ENCODE data around the gene CAMTA1.
A peak's percentile ranks its signal among the peaks of the same experiment; 100 is the strongest.

CAMTA1 gene

DNA sequence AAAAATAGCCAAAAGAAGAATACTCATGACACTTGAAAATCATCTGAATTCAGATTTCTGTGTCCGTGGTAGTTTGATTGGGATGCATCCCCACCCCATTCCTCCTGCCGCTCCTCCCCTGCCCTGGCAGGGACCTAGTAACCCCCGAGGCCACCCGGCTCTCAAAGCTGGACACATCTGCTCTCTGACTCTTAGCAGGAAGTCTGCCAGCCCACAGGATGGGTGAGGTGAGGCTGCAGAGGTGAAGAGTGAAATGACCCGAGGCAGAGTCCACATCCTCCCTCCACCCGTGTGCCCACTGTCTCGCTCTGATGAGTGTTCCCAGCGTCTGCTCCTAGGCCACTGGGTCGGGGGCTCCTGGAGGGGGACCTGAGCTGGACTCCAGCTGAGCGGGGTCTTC is 677.4 kb downstream of the CAMTA1 start:
- H4K20me1 ChIP-seq = no peaks in the 10 kb centered on the region; a peak in 2 of 22 replicates
- no peak for TF ChIP-seq Cebpa-rat (IDR thresholded peaks at IDR 0.05)
- no peak overlapping the region for H3K9ac ChIP-seq
- H3K27ac ChIP-seq = no peak overlapping the region
- no peak overlapping the region for H3K4me3 ChIP-seq
- H3K27me3 ChIP-seq = no peaks in the 10 kb centered on the region
- H3K9me3 ChIP-seq (replicated peaks in 1 of 11) = no peaks in the 10 kb centered on the region
- H3K36me3 ChIP-seq = no peaks in the 10 kb centered on the region
- H3K4me2 ChIP-seq = peak overlapping the region in 7 of 11 experiments; percentile 8 to 45 (median 28); a peak in 8 of 22 replicates
- peaks cover 2 to 21% (median 12%) of the 10 kb centered on the region in 10 experiments; a peak in 15 of 20 replicates for H3K4me1 ChIP-seq

DNA sequence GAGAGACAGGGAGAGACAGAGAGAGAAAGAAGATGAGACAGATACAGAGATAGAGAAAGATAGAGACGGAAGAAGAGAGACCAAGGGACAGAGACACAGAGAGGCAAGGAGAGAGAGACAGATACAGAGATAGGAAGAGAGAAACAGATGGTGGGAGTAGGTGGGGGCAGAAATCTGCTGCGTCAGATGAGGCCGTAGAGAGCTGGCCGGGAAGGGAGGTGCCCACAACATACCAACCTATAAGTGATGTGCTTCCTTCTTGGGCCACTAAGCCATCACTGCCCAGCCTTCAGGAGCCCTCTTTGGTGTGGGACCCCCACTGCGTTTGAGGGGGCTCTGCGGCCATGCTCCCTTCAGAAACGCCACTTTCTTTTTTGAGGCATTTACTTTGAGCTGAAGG is 678.3 kb downstream of the CAMTA1 start:
- no peak overlapping the region for H3K4me3 ChIP-seq
- no peak overlapping the region for H3K27ac ChIP-seq
- H3K36me3 ChIP-seq = no peaks in the 10 kb centered on the region
- no peaks in the 10 kb centered on the region for H3K27me3 ChIP-seq
- no peaks in the 10 kb centered on the region; a peak in 2 of 22 replicates for H4K20me1 ChIP-seq
- no peaks in the 10 kb centered on the region for H3K9me3 ChIP-seq (replicated peaks in 1 of 11)
- no peak for TF ChIP-seq Cebpa-rat (IDR thresholded peaks at IDR 0.05)
- peaks cover 0 to 16% (median 7%) of the 10 kb centered on the region in 10 experiments; a peak in 13 of 20 replicates for H3K4me1 ChIP-seq
- H3K4me2 ChIP-seq = no peak overlapping the region
- no peak overlapping the region for H3K9ac ChIP-seq

DNA sequence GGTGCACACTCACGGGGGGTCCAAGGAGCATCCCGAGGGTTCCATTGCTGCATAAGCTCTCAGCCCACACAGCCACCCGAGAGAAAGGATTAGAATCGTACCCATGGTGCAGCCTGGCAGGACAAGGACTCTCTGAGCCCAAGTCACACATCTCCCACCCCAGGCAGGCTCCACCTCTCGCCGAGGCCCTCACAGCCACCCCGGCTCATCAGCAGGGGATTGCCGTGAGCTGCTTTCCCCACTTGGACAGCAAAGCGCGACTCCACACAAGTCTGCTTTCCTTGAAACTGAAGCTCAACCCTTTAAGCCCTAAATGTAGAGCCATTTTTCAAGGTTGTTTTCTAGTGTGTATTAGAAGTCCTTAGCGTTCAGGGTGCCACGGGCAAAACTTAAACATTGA is 679.5 kb downstream of the CAMTA1 start:
- Histone ChIP-seq H3K4me2 (no peak overlapping the region), H3K27me3 (no peaks in the 10 kb centered on the region), H3K4me1 (peaks cover 0 to 16% (median 11%) of the 10 kb centered on the region in 10 experiments; a peak in 13 of 20 replicates), H4K20me1 (no peaks in the 10 kb centered on the region; a peak in 1 of 22 replicates), H3K4me3 (no peak overlapping the region), H3K9ac (no peak overlapping the region), H3K27ac (no peak overlapping the region), H3K36me3 (no peaks in the 10 kb centered on the region), H3K9me3 (replicated peaks in 1 of 11) (no peaks in the 10 kb centered on the region)
- TF ChIP-seq Cebpa-rat (IDR thresholded peaks at IDR 0.05) = no peak

DNA sequence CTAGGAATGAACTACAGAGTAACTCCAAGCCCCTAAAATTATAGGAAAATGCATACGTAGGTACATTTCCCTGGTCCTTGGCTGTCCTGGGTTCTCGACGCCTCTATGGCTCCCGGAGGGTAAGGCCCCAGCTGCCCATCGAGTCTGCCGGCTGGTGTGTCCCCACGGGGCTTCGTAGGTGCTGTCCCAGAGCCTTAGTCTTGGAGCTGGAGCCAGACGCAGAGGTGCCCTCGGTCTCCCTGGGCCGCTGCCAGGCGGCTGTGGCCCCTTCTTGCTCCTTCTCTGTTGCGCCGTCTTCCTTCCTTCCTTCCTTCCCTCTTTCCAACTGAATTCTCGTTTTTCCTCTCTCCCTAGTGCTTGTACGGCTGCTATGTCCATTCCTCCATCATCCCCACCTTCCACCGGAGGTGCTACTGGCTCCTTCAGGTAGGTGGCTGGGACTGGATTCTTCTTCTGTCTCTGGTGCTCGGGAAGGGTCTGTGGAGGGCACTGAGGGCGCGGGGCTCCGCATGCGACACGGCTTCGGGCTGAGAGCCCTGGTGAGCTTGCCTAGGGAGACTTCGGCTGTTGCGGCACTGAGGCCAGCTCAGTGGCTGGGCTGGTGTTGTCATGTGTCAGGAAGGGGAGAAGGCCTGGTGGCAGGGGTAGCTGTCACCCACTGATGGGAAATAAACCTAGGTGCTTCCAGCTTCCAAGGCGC is 682.4 kb downstream of the CAMTA1 start:
- Histone ChIP-seq H3K27ac (no peak overlapping the region), H3K27me3 (no peaks in the 10 kb centered on the region), H4K20me1 (peaks cover 0 to 5% (median 0%) of the 10 kb centered on the region in 11 experiments; a peak in 2 of 22 replicates), H3K9me3 (replicated peaks in 1 of 11) (no peaks in the 10 kb centered on the region), H3K4me2 (no peak overlapping the region), H3K36me3 (no peaks in the 10 kb centered on the region), H3K9ac (no peak overlapping the region), H3K4me3 (no peak overlapping the region), H3K4me1 (peaks cover 0 to 12% (median 7%) of the 10 kb centered on the region in 10 experiments; a peak in 13 of 20 replicates)
- no peak for TF ChIP-seq Cebpa-rat (IDR thresholded peaks at IDR 0.05)

DNA sequence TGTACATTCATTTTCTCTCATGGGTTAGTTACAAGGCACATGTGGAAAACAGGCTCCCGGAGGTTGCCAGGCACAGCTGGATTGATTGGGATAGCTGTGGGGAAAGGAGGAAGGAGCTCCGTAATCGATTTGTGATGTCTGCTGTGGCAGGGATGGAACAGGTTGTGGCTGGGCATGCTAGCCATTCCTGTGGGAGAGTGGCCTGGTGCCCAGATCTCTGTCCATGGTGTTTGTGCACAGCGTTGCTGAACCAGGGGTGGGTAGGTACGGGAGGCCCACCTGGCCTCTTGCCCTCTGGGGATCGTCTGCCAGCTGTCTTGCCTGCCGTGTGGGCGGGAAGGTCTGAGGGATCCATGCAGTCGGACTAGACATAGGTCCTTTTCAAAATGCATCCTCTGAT is 683.0 kb downstream of the CAMTA1 start:
- H3K4me2 ChIP-seq = no peak overlapping the region
- H3K27me3 ChIP-seq = no peaks in the 10 kb centered on the region
- H3K4me1 ChIP-seq = peaks cover 0 to 9% (median 5%) of the 10 kb centered on the region in 10 experiments; a peak in 4 of 20 replicates
- peaks cover 0 to 10% (median 0%) of the 10 kb centered on the region in 11 experiments; a peak in 2 of 22 replicates for H4K20me1 ChIP-seq
- no peaks in the 10 kb centered on the region for H3K36me3 ChIP-seq
- H3K27ac ChIP-seq = no peak overlapping the region
- H3K4me3 ChIP-seq = no peak overlapping the region
- no peak for TF ChIP-seq Cebpa-rat (IDR thresholded peaks at IDR 0.05)
- no peak overlapping the region for H3K9ac ChIP-seq
- H3K9me3 ChIP-seq (replicated peaks in 1 of 11) = no peaks in the 10 kb centered on the region

DNA sequence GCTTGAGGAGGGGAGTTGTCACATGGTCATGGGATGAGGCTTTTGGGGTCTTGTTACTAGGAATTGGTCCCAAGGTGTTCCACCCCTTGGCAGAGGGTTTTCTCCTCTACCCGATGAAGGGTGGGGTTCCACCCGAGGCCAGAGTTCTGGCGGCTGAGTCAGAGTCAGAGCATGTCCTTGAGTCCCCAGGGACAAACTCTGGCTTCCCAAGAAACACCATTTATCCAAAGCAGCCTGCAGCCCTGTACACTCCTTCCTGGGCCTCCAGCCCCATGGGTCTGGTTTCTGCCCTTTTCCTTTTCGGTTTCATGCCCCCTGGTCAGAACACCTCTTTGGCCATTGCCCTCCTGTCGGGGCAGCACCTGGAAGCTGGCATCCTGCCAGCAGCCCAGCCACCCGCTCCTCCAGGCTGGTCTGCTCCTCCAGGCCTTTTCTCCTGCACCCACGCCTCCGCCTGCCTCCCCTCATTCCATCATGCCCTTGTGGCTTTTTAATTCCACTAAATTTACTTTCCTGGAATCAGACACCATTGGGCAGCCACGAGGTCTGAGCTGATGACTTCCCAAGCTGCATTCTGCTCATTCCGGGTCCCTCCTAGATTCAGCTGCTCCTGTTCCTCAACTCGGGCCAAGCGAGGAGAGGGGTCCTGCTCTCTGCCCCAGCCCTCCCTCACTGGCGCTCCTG is 684.1 kb downstream of the CAMTA1 start:
- no peak overlapping the region for H3K4me2 ChIP-seq

DNA sequence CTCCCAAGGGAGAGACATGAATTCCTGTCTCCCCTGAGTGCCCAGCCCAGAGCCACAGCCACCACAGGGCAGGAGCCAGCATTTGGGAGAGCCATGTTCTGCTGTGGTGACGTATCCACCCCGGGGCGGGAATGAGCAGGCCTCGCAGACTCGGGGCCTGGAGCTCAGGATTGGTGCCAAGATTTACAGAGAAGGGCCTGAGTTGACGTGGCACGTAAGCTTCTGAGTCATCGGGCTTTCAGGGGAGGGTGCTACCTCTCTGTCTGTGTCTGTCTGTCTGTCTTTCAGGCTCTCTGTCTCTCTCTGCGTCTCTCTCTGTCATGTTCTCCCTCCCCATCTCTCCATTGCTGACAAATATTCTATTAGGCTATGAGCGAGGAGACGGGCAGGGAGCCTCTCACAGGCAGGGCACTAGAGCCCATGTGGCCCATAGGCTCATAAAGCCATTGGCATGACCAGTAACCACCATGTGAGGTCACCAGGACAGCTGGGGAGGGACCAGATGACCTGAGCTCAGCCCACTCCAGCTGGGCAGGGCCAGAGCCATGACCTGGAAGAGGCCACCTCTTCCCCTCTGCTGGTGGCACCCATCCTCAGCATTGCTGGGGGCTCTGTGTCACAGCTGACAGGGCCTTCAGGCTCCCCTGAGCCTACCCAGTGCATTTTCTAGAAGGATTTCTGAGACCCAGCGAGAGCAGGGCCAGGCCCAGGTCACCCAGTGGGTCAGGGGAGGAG is 685.8 kb downstream of the CAMTA1 start:
- no peaks in the 10 kb centered on the region for H3K36me3 ChIP-seq
- no peak overlapping the region for H3K27ac ChIP-seq
- no peak overlapping the region for H3K9ac ChIP-seq
- H3K4me2 ChIP-seq = no peak overlapping the region
- H3K9me3 ChIP-seq (replicated peaks in 1 of 11) = no peaks in the 10 kb centered on the region
- H3K4me1 ChIP-seq = peaks cover 0 to 16% (median 5%) of the 10 kb centered on the region in 10 experiments; a peak in 5 of 20 replicates
- peaks cover 0 to 10% (median 0%) of the 10 kb centered on the region in 11 experiments; a peak in 2 of 22 replicates for H4K20me1 ChIP-seq
- no peak for TF ChIP-seq Cebpa-rat (IDR thresholded peaks at IDR 0.05)
- no peaks in the 10 kb centered on the region for H3K27me3 ChIP-seq
- no peak overlapping the region for H3K4me3 ChIP-seq

More for the DNA sequence above, 684.1 kb downstream of the CAMTA1 start:
- Histone ChIP-seq H3K4me1 (peaks cover 0 to 12% (median 5%) of the 10 kb centered on the region in 10 experiments; a peak in 4 of 20 replicates), H3K27me3 (no peaks in the 10 kb centered on the region), H4K20me1 (peaks cover 0 to 10% (median 0%) of the 10 kb centered on the region in 11 experiments; a peak in 2 of 22 replicates), H3K27ac (no peak overlapping the region), H3K36me3 (no peaks in the 10 kb centered on the region), H3K9me3 (replicated peaks in 1 of 11) (no peaks in the 10 kb centered on the region), H3K4me3 (no peak overlapping the region), H3K9ac (no peak overlapping the region)
- no peak for TF ChIP-seq Cebpa-rat (IDR thresholded peaks at IDR 0.05)

DNA sequence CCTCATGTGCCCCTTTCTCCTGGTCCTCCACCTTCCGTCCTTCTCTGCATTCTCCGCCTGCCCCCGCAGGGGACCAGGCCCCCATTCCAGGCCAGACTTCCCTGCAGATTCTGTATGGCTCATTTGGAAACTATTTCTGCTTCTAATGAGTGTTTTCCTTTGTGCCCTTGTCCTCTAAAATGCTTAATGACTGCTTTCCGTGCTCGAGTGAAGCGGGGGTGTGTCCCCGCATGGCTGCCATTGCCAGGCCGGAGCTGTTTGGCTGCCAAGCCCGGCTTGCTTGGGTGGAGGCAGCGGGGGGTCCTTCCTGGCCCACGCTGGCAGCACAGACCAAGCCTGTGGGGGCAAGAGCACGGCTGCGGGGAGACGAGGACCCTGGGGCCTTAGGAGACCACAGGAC is 686.6 kb downstream of the CAMTA1 start:
- Histone ChIP-seq H3K9me3 (replicated peaks in 1 of 11) (no peaks in the 10 kb centered on the region), H3K4me1 (peaks cover 0 to 16% (median 5%) of the 10 kb centered on the region in 10 experiments; a peak in 5 of 20 replicates), H3K27me3 (no peaks in the 10 kb centered on the region), H3K27ac (no peak overlapping the region), H3K4me3 (no peak overlapping the region), H3K9ac (no peak overlapping the region), H3K4me2 (no peak overlapping the region), H4K20me1 (peaks cover 0 to 10% (median 0%) of the 10 kb centered on the region in 11 experiments; a peak in 2 of 22 replicates), H3K36me3 (no peaks in the 10 kb centered on the region)
- no peak for TF ChIP-seq Cebpa-rat (IDR thresholded peaks at IDR 0.05)

Measured in BLaER1 treated with 17β-estradiol and CSF1 and Interleukin-3, amounts not matched to agents 10 nM and 100 nM (cell line).